Esophagus squamous epithelium (tissue), 5 donors: ENCODE results near the gene SRGAP1. TPM values are rescaled to one million over a fixed set of nuclear protein-coding genes. Genes with fewer than 3 reads are reported as not detected.

Experiments used
- DNase-seq: peaks from one replicate; lab custom pipeline; 2025; lab: John Stamatoyannopoulos, UW
- H3K27ac ChIP-seq, 4 donors: fragments of 200-600 bp; sonication (generic); one replicate each; pipeline ENCODE4 v1.5.1; 2016 to 2019; ENCODE audit warnings: mild to moderate bottlenecking in 1 of 4
- H3K27me3 ChIP-seq, 4 donors: fragments of 200-600 bp; sonication (generic); 1 replicate in 3 of 4; 2 replicates in 1 of 4; pipeline versions ENCODE4 v1.5.1 to v1.6.0; 2017 to 2021; ENCODE audit warnings: antibody characterized with exemption in 1 of 4
- H3K36me3 ChIP-seq, 3 donors: fragments of 200-600 bp; sonication (generic); one replicate each; pipeline ENCODE4 v1.5.1; 2016 to 2019
- H3K4me1 ChIP-seq, 3 donors: fragments of 200-600 bp; sonication (generic); one replicate each; pipeline ENCODE4 v1.5.1; 2017 to 2019
- H3K4me3 ChIP-seq, 4 donors: fragments of 200-600 bp; sonication (generic); 1 replicate in 3 of 4; 2 replicates in 1 of 4; pipeline ENCODE4 v1.5.1; 2016 to 2019; ENCODE audit warnings: mild to moderate bottlenecking in 2 of 4, moderate library complexity in 1 of 4
- H3K9me3 ChIP-seq, 3 donors: fragments of 200-600 bp; sonication (generic); one replicate each; pipeline ENCODE4 v1.5.1; 2016 to 2019
- POLR2A ChIP-seq, 4 donors: fragments of 450-650 bp; IDR thresholded peaks; one replicate each; pipeline ENCODE4 v1.6.1; 2017; ENCODE audit warnings: antibody characterized with exemption in 4 of 4, mild to moderate bottlenecking in 4 of 4, moderate library complexity in 3 of 4
- WGBS, 2 donors: methylation state at CpG; one replicate each; pipeline ENCODE4 v1.1.5; 2018; 5-methylcytosine and 5-hydroxymethylcytosine counted together
- intact Hi-C: fragments of 100-400 bp; cut with DNase I; formaldehyde crosslinking; loops from one replicate; pipeline ENCODE4 v1.15.0; 2022
- total RNA-seq, 4 donors: library from RNA; depleted of rRNA; stranded (reverse); fragments of >200 nt; gene quantifications; one replicate each; pipeline ENCODE4 v1.1.0, GENCODE V29; 2016
- TF ChIP-seq, protein P1 (sequence below), 6 experiments: fragments of 450-650 bp in 4 of 6; fragments of 200-600 bp in 2 of 6; sonication (generic) in 2 of 6; IDR thresholded peaks; one replicate each; pipeline ENCODE4 v1.5.1; 2016 to 2019; ENCODE audit warnings: antibody characterized with exemption in 6 of 6, mild to moderate bottlenecking in 4 of 6, moderate library complexity in 4 of 6
- donor health status: DM: yes; HTN: yes; CAD: no.

Gene SRGAP1
- total RNA-seq, 4 donors from 2014 or later: 2.0 to 5.3 (median 3.6) TPM

DNA sequence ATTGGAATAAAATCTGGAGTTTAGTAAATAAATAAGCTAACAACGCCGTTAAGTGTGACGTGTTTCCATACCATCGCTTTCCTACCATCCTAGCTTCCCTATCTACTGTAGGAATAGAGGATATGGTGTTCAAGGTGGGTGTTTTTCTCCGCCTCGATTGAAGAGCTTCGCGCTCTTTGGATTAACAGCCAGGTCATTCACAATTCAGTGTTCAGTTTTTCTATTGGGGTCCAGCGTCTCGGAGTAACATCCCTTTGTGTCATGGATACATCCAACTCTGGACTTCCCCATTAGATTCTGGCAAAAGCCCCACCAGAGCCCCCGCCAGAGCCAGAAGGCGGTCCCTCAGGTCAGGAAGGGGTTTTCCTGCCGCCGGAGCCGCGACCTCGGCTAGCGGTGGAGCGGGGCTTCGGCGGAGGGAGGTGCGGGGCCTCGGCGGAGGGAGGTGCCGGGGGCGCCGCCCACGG is 1.2 kb upstream of the SRGAP1 start:
- no peak for DNase-seq
- TF ChIP-seq, protein P1, sequence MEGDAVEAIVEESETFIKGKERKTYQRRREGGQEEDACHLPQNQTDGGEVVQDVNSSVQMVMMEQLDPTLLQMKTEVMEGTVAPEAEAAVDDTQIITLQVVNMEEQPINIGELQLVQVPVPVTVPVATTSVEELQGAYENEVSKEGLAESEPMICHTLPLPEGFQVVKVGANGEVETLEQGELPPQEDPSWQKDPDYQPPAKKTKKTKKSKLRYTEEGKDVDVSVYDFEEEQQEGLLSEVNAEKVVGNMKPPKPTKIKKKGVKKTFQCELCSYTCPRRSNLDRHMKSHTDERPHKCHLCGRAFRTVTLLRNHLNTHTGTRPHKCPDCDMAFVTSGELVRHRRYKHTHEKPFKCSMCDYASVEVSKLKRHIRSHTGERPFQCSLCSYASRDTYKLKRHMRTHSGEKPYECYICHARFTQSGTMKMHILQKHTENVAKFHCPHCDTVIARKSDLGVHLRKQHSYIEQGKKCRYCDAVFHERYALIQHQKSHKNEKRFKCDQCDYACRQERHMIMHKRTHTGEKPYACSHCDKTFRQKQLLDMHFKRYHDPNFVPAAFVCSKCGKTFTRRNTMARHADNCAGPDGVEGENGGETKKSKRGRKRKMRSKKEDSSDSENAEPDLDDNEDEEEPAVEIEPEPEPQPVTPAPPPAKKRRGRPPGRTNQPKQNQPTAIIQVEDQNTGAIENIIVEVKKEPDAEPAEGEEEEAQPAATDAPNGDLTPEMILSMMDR (IDR thresholded peaks at IDR 0.05): no peak
- TF ChIP-seq POLR2A (IDR thresholded peaks at IDR 0.05): no peak
- no peaks in the 10 kb centered on the region for H3K27me3 ChIP-seq
- 34% methylated on average over 10 of the region's 28 CpGs for WGBS, 2 donors
- no peaks in the 10 kb centered on the region for H3K36me3 ChIP-seq
- peaks cover 0 to 26% (median 9%) of the 10 kb centered on the region in 3 donors for H3K4me1 ChIP-seq
- intact Hi-C loops: loop anchor here (5.0 to 10.0 kb wide), 3 partner anchors 252 to 414 kb away; no protein-coding TSS in a partner anchor
- H3K9me3 ChIP-seq: no peaks in the 10 kb centered on the region
- H3K4me3 ChIP-seq: peak overlapping the region; percentile 79 to 90 (median 86)
- peak overlapping the region; percentile 85 to 96 (median 92) for H3K27ac ChIP-seq

GRCh38 chr12:63843721-63844390 is 644 bp upstream of the SRGAP1 start:
- H3K27me3 ChIP-seq: no peaks in the 10 kb centered on the region
- intact Hi-C loops: loop anchor here (5.0 to 10.0 kb wide), 3 partner anchors 251 to 413 kb away; no protein-coding TSS in a partner anchor
- WGBS, 2 donors: 0% methylated on average over 10 of the region's 80 CpGs; no CpG with 5 or more reads in 1 of the 2 donors
- DNase-seq: peak; percentile 23
- TF ChIP-seq, protein P1 (IDR thresholded peaks at IDR 0.05): peak; percentile 75 to 97 (median 91)
- peak in 1 of 4 donors; percentile 43 for TF ChIP-seq POLR2A (IDR thresholded peaks at IDR 0.05)
- no peaks in the 10 kb centered on the region for H3K36me3 ChIP-seq
- no peaks in the 10 kb centered on the region for H3K9me3 ChIP-seq
- H3K4me1 ChIP-seq: peaks cover 0 to 26% (median 9%) of the 10 kb centered on the region in 3 donors
- H3K27ac ChIP-seq: peak overlapping the region; percentile 85 to 96 (median 92)
- peak overlapping the region; percentile 79 to 90 (median 86) for H3K4me3 ChIP-seq

DNA sequence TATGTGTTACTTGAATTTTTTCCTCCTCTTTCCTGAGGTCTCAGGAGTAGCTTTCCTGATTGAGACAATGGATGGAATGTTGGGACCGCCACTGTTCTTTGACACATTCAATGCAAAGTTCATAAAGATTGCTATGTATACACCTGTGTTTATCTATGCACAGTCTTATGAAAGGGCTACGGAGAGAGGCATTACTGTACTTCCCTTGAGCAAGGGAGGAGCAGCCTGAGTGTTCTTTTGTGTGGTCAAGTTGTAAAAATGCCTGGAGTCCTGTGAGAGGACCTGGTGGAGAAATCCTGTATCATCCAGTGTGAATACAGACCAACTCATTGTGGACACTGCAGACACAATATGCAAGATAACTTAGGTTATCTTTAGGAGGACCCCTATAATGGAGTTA is 1.2 kb downstream of the SRGAP1 start:
- H3K4me3 ChIP-seq: peak overlapping the region; percentile 79 to 90 (median 86)
- no peak for TF ChIP-seq POLR2A (IDR thresholded peaks at IDR 0.05)
- TF ChIP-seq, protein P1 (IDR thresholded peaks at IDR 0.05): no peak
- H3K27me3 ChIP-seq: no peaks in the 10 kb centered on the region
- no peaks in the 10 kb centered on the region for H3K36me3 ChIP-seq
- H3K9me3 ChIP-seq: no peaks in the 10 kb centered on the region
- peak overlapping the region in 1 of 4 donors; percentile 91 for H3K27ac ChIP-seq
- no peak for DNase-seq
- H3K4me1 ChIP-seq: peaks cover 0 to 26% (median 9%) of the 10 kb centered on the region in 3 donors
- WGBS, 2 donors: 20 to 41% methylated on average over 2 of the region's 2 CpGs
- intact Hi-C loops: loop anchor here (10.0 kb wide), 2 partner anchors 249 to 339 kb away; no protein-coding TSS in a partner anchor

DNA sequence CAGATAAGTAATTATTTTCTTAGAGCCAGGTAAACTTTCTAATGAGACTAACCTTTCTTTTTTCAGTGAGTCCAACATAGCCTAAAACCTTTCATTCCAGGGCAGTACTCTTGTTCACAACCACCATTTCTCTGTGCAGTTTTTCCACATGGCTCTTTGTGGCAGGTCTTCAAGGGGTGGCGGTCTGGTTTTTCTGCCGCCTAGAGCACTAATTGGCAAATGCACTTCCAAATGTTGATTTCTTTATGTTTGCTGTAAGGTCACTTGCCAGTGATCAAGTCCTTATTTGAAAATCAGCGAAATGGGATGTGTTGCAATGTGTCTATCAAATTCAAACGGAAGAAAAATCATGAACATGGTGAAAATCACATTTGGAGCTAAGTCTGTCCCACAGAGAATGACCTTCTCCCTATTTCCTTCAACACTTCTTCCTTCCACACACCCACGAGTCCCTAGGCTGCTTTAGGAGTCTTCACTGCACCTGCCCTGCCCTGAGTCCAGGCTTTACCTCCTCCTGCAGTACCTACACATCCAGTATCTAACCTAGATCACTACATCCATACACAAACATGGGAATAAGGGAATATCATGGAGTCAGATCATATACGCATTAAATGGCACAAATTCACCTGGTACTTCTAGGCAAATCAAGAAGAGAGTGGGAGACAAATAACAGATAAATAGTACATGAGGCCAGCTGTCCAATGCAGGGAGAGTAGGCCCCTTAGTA is 1.9 kb downstream of the SRGAP1 start:
- Histone ChIP-seq H3K4me3 (peak overlapping the region in 3 of 4 donors; percentile 83 to 90 (median 89)), H3K27ac (no peak overlapping the region), H3K9me3 (no peaks in the 10 kb centered on the region), H3K27me3 (no peaks in the 10 kb centered on the region), H3K4me1 (peaks cover 0 to 26% (median 9%) of the 10 kb centered on the region in 3 donors), H3K36me3 (no peaks in the 10 kb centered on the region)
- TF ChIP-seq, protein P1 (IDR thresholded peaks at IDR 0.05): no peak
- no peak for TF ChIP-seq POLR2A (IDR thresholded peaks at IDR 0.05)
- DNase-seq: no peak
- 80 to 90% methylated on average over 6 of the region's 6 CpGs for WGBS, 2 donors
- intact Hi-C loops: loop anchor here (10.0 kb wide), 2 partner anchors 248 to 338 kb away; no protein-coding TSS in a partner anchor
